B cell (primary cell): Measurements from ENCODE around the gene FBXO28. TPM values are rescaled to one million over a fixed set of nuclear protein-coding genes. Genes with fewer than 3 reads are reported as not detected.

ENCODE experiments used
- ATAC-seq: fragments of 200-7000 bp; cut with Tn5 transposase; one replicate; pipeline ENCODE4 v1.10.0; 2021; ENCODE audit warnings: low read depth, mild to moderate bottlenecking, moderate number of reproducible peaks, moderate library complexity
- CTCF ChIA-PET: fragments of 350-600 bp; sonication (Branson Sonifier 250); formaldehyde crosslinking; loops from one replicate; lab custom pipeline; 2021; ENCODE audit warnings: antibody characterized with exemption, inconsistent platforms; lab: Charles Lee
- POLR2A ChIA-PET: fragments of 350-600 bp; sonication (Branson Sonifier 250); formaldehyde crosslinking; loops from one replicate; lab custom pipeline; 2021; ENCODE audit warnings: antibody characterized with exemption; lab: Charles Lee
- DNase-seq: peaks from one replicate; pipeline ENCODE4 v3.0.0; 2013
- H2AFZ ChIP-seq: 2 replicates; pipeline ENCODE4 v1.6.1; 2012; ENCODE audit warnings: mild to moderate bottlenecking, low read depth, low read length; ENCODE audit not compliant: insufficient read depth, poor library complexity, severe bottlenecking
- H3K27ac ChIP-seq, 2 donors: 1 replicate in 1 of 2; 2 replicates in 1 of 2; pipeline ENCODE4 v1.5.1; 2012 to 2013; ENCODE audit warnings: low read length in 2 of 2, mild to moderate bottlenecking in 2 of 2, moderate library complexity in 1 of 2
- H3K27me3 ChIP-seq, 4 experiments: fragments of 200-600 bp in 1 of 4; sonication (generic) in 1 of 4; replicated peaks in 1 of 4; 1 replicate in 2 of 4; 2 replicates in 2 of 4; pipeline versions ENCODE4 v1.6.1 to v1.7.0; 2013 to 2016; ENCODE audit warnings: low read length in 3 of 4, mild to moderate bottlenecking in 2 of 4, mixed read lengths in 1 of 4, moderate library complexity in 1 of 4; ENCODE audit not compliant: insufficient read depth in 4 of 4, control insufficient read depth in 3 of 4; ENCODE audit errors: control extremely low read depth in 1 of 4
- H3K36me3 ChIP-seq, 2 experiments: replicated peaks in 1 of 2; 1 replicate in 1 of 2; 2 replicates in 1 of 2; pipeline versions ENCODE4 v1.6.1 to v1.7.1; 2013; ENCODE audit warnings: low read length in 1 of 2; ENCODE audit not compliant: insufficient read depth in 2 of 2, control insufficient read depth in 1 of 2; ENCODE audit errors: control extremely low read depth in 1 of 2, extremely low read depth in 1 of 2
- H3K4me1 ChIP-seq, 2 donors: fragments of 200-600 bp in 1 of 2; sonication (generic) in 1 of 2; 1 replicate in 1 of 2; 2 replicates in 1 of 2; pipeline versions ENCODE4 v1.5.1 to v1.6.1; 2013 to 2017; ENCODE audit warnings: low read length in 2 of 2; ENCODE audit not compliant: control insufficient read depth in 2 of 2, insufficient read depth in 2 of 2
- H3K4me2 ChIP-seq: replicated peaks from 2 replicates; pipeline ENCODE3; 2012; ENCODE audit warnings: mild to moderate bottlenecking, low read depth, low read length; ENCODE audit not compliant: poor library complexity, severe bottlenecking
- H3K4me3 ChIP-seq, 5 experiments: fragments of 200-600 bp in 1 of 5; sonication (generic) in 1 of 5; 1 replicate in 3 of 5; 2 replicates in 2 of 5; pipeline versions ENCODE4 v1.5.1 to v1.7.0; 2011 to 2016; ENCODE audit warnings: low read length in 4 of 5, mild to moderate bottlenecking in 4 of 5, low read depth in 2 of 5, control low read depth in 1 of 5, moderate library complexity in 1 of 5; ENCODE audit not compliant: insufficient read depth in 1 of 5; ENCODE audit errors: control extremely low read depth in 1 of 5, extremely low read depth in 1 of 5
- H3K79me2 ChIP-seq: fragments of 200-600 bp; sonication (generic); one replicate; pipeline ENCODE4 v1.6.0; 2016; ENCODE audit warnings: low read length; ENCODE audit not compliant: control insufficient read depth, insufficient read depth
- H3K9ac ChIP-seq: fragments of 200-600 bp; sonication (generic); 2 replicates; pipeline ENCODE4 v1.6.1; 2017; ENCODE audit warnings: mild to moderate bottlenecking, low read length, moderate library complexity
- H3K9me3 ChIP-seq, 3 donors: one replicate each; pipeline versions ENCODE4 v1.6.1 to v1.7.1; 2013; ENCODE audit warnings: low read length in 2 of 3; ENCODE audit not compliant: control insufficient read depth in 2 of 3, insufficient read depth in 1 of 3; ENCODE audit errors: control extremely low read depth in 1 of 3
- H4K20me1 ChIP-seq: 2 replicates; pipeline ENCODE4 v1.6.0; 2012; ENCODE audit warnings: mild to moderate bottlenecking, low read length; ENCODE audit not compliant: insufficient read depth, control insufficient read depth, poor library complexity, severe bottlenecking
- H3K27ac Mint-ChIP-seq: one replicate; pipeline ENCODE4 v1.8.0; 2021; ENCODE audit warnings: mixed read lengths
- H3K27me3 Mint-ChIP-seq: one replicate; pipeline ENCODE4 v1.8.0; 2021; ENCODE audit warnings: mixed read lengths
- H3K4me1 Mint-ChIP-seq: one replicate; pipeline ENCODE4 v1.8.0; 2021; ENCODE audit warnings: mixed read lengths
- H3K4me3 Mint-ChIP-seq: one replicate; pipeline ENCODE4 v1.8.0; 2021; ENCODE audit warnings: mixed read lengths
- H3K9me3 Mint-ChIP-seq: one replicate; pipeline ENCODE4 v1.8.0; 2022; ENCODE audit warnings: mixed read lengths; ENCODE audit not compliant: insufficient read depth
- EZH2 ChIP-seq: IDR thresholded peaks from 2 replicates; pipeline ENCODE4 v1.6.1; 2012; ENCODE audit warnings: borderline replicate concordance, low read depth, mild to moderate bottlenecking, moderate library complexity, low read length; ENCODE audit not compliant: insufficient read depth, poor library complexity, severe bottlenecking
- WGBS: methylation state at CpG from one replicate; pipeline ENCODE4 v1.1.5; 2013; ENCODE audit warnings: missing lambda C conversion rate; ENCODE audit not compliant: insufficient coverage; 5-methylcytosine and 5-hydroxymethylcytosine counted together
- intact Hi-C: fragments of 100-400 bp; cut with micrococcal nuclease; formaldehyde crosslinking; loops from one replicate; pipeline ENCODE4 v1.10.0; 2022
- polyA plus RNA-seq: library from polyadenylated mRNA; depleted of rRNA; stranded (reverse); fragments of >200 nt; gene quantifications from 2 replicates; pipeline ENCODE4 v1.2.3, GENCODE V29; 2012
- total RNA-seq, 2 donors: library from RNA; stranded (reverse); fragments of 120-200 nt in 1 of 2; gene quantifications; 1 replicate in 1 of 2; 2 replicates in 1 of 2; pipeline versions ENCODE4 v1.2.3 to v1.2.4, GENCODE V29; 2013 to 2022
- TF ChIP-seq, protein P1 (sequence below): fragments of 200-600 bp; IDR thresholded peaks from one replicate; pipeline ENCODE4 v1.8.0; 2022; ENCODE audit warnings: antibody characterized with exemption, mild to moderate bottlenecking

FBXO28 gene
- total and polyA plus RNA-seq, 2 donors (not counting 1 experiment from before 2014, with no cell fraction given): 17.5 to 39.7 TPM

DNA sequence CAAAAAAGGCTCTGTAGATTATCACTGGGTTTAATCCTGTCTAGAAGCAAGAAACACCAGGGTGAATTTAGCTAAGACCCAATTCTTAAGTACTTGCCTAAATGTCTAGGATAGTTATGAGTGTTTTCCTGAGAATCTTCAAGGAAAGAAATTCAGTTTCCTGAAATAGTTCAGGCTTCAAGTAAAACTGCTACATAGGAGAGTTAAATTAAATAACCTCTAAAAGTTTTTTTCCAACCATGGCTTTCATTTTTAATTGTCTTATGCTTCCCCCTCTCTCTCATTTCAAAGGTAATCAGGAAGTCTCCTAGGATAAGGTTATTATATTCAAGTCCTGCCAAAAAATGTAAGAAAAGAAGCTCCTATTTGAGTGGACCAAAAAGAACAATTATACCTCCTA is 46.7 kb upstream of the FBXO28 start:
- intact Hi-C loops: no loop called here
- Histone ChIP-seq H3K27ac (no peak overlapping the region), H3K9me3 (peaks cover 0 to 1% (median 0%) of the 10 kb centered on the region in 3 donors), H3K4me2 (no peak overlapping the region), H3K27me3 (peaks cover 0 to 10% (median 6%) of the 10 kb centered on the region in 4 experiments), H2AFZ (no peak overlapping the region), H3K4me3 (no peak overlapping the region), H3K79me2 (no peaks in the 10 kb centered on the region), H3K9ac (no peak overlapping the region), H3K4me1 (peaks cover 0 to 7% of the 10 kb centered on the region in 2 donors), H3K36me3 (no peaks in the 10 kb centered on the region), H4K20me1 (no peaks in the 10 kb centered on the region)
- peaks cover 2% of the 10 kb centered on the region for H3K4me1 Mint-ChIP-seq
- ATAC-seq (no peak), DNase-seq (no peak)
- no peak overlapping the region for H3K27ac Mint-ChIP-seq
- no peaks in the 10 kb centered on the region for H3K9me3 Mint-ChIP-seq
- TF ChIP-seq, protein P1, sequence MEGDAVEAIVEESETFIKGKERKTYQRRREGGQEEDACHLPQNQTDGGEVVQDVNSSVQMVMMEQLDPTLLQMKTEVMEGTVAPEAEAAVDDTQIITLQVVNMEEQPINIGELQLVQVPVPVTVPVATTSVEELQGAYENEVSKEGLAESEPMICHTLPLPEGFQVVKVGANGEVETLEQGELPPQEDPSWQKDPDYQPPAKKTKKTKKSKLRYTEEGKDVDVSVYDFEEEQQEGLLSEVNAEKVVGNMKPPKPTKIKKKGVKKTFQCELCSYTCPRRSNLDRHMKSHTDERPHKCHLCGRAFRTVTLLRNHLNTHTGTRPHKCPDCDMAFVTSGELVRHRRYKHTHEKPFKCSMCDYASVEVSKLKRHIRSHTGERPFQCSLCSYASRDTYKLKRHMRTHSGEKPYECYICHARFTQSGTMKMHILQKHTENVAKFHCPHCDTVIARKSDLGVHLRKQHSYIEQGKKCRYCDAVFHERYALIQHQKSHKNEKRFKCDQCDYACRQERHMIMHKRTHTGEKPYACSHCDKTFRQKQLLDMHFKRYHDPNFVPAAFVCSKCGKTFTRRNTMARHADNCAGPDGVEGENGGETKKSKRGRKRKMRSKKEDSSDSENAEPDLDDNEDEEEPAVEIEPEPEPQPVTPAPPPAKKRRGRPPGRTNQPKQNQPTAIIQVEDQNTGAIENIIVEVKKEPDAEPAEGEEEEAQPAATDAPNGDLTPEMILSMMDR: no peak
- no peak for TF ChIP-seq EZH2
- H3K4me3 Mint-ChIP-seq: no peak overlapping the region
- CTCF ChIA-PET: interaction anchor here (1.3 kb wide), 1 partner anchor 16 kb away, joined by 3 read pairs; no protein-coding TSS in a partner anchor
- POLR2A ChIA-PET: no interaction called here
- H3K27me3 Mint-ChIP-seq: peaks cover 24% of the 10 kb centered on the region

DNA sequence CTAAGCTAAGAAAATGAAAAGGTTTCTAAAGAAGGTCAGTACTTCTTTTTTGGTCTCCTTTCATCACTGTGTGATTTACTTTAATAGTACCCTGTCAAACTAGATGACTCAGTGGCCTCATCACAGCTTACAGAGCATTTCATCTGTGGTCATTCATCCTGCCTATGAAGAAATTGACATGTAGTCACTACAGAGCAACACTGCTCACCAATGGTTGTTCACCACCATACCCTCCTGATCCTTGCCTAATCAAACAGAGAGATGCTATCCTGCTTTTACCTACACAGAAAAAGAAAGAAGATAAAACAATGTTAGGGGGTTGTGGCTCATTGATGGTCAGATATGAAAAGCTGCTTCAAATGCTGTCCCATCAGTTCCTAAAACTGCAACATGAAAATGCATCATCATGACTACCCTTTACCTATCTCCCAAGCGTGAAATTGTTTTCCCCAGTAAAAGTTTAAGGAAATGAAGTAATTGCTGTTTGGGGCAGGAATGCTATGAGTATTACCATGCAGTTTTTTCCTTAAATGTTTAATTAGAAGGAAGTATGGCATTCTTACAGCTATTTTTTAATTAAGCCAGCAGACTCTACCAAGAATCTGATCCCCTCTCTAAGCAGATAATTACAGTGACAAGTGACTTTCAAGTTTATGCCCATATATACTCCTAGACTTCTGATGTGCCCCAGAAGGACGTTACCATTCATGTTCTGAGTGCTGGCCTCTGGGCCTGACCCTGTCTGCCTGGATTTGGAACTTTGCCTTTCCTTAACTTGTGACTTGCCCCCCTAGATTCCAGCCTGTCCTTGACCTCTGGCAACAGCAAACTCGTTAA is 46.1 kb upstream of the FBXO28 start:
- H3K4me3 ChIP-seq: no peak overlapping the region
- H3K4me1 ChIP-seq: peaks cover 0 to 7% of the 10 kb centered on the region in 2 donors
- TF ChIP-seq EZH2: no peak
- TF ChIP-seq, protein P1: no peak
- no peak overlapping the region for H3K9ac ChIP-seq
- peaks cover 0 to 14% (median 6%) of the 10 kb centered on the region in 4 experiments for H3K27me3 ChIP-seq
- 81% methylated on average over 2 of the region's 3 CpGs for WGBS
- H4K20me1 ChIP-seq: no peaks in the 10 kb centered on the region
- ChIA-PET POLR2A (no interaction called here), CTCF (interaction anchor here (0.5 to 1.3 kb wide), 2 partner anchors 17 to 49 kb away, joined by 3 read pairs; no protein-coding TSS in a partner anchor)
- H3K79me2 ChIP-seq: no peaks in the 10 kb centered on the region
- no peak overlapping the region for H3K27ac Mint-ChIP-seq
- no peak overlapping the region for H3K27ac ChIP-seq
- no peak for ATAC-seq
- peaks cover 2% of the 10 kb centered on the region for H3K4me1 Mint-ChIP-seq
- H3K4me3 Mint-ChIP-seq: no peak overlapping the region
- H3K9me3 ChIP-seq: peaks cover 0 to 2% (median 0%) of the 10 kb centered on the region in 3 donors
- intact Hi-C loops: no loop called here
- no peak overlapping the region for H3K4me2 ChIP-seq
- no peaks in the 10 kb centered on the region for H3K36me3 ChIP-seq
- peaks cover 24% of the 10 kb centered on the region for H3K27me3 Mint-ChIP-seq
- peaks cover 1% of the 10 kb centered on the region for H3K9me3 Mint-ChIP-seq
- H2AFZ ChIP-seq: no peak overlapping the region
- no peak for DNase-seq
